AG09309 (cell line): ENCODE results near the gene LPAR2.

Experiments
- DNase-seq: peaks from one replicate; pipeline ENCODE4 v3.0.0-alpha.2; 2010; ENCODE audit warnings: low read depth
- H3K4me3 ChIP-seq: 2 replicates; pipeline ENCODE4 v1.5.1; 2011; ENCODE audit warnings: mild to moderate bottlenecking, low read depth, low read length, moderate library complexity; ENCODE audit not compliant: control insufficient read depth
- TF ChIP-seq, protein P1 (sequence below): IDR thresholded peaks from 2 replicates; pipeline ENCODE4 v1.5.1; 2011; ENCODE audit warnings: mild to moderate bottlenecking, low read depth, low read length, inconsistent platforms; ENCODE audit not compliant: insufficient read depth, control insufficient read depth; ENCODE audit errors: missing control alignments

LPAR2 gene

DNA sequence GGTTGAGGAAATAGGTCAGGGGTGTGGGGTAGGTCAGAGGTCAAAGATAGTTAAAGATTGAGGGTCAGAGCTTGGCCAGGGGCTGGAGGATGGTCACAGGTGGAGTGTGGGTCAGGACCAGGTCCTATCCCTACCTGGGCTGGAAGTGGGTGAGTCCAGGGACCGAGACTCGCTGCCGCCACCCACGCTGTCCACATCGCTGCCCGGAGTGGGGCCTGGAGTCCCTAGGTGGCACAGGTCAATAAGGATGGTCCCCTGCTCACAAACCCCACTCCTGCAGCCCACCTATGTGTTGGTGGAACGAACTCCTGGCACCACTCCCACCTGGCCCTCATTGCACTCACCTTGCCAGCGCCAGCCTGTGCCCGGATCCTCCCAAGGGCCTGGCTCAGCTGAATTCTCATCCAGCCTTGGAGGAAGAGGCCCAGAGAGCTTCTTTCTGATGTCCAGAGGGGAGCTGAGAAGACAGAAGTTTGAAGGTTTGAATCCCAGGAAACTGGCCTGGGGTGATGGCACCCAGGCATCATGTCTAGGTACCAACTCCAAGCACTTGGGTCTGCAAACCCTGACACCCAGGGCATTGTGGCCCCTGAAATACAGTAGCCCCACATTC, 8.7 kb upstream of the LPAR2 start:
- no peak for DNase-seq

DNA sequence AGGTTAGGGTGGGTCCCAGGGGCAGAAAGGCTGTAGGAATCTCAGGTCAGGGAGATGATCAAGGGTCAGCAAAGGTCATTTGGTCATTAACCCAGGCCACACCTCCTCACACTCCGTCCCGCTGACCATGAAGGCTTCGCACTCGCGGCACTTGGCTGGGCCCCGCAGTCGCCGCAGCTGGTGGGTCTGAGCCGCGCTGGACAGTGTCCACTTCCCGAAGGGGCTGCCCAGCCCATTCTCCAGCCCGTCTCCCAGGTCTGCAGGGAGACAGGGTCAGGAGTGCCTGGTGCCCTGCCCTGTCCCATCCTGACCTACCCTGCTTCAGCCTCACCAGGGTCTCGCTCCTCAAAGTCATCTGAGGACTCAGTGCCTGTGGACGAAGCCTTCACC, 7.3 kb upstream of the LPAR2 start:
- H3K4me3 ChIP-seq: no peak overlapping the region
- TF ChIP-seq, protein P1, sequence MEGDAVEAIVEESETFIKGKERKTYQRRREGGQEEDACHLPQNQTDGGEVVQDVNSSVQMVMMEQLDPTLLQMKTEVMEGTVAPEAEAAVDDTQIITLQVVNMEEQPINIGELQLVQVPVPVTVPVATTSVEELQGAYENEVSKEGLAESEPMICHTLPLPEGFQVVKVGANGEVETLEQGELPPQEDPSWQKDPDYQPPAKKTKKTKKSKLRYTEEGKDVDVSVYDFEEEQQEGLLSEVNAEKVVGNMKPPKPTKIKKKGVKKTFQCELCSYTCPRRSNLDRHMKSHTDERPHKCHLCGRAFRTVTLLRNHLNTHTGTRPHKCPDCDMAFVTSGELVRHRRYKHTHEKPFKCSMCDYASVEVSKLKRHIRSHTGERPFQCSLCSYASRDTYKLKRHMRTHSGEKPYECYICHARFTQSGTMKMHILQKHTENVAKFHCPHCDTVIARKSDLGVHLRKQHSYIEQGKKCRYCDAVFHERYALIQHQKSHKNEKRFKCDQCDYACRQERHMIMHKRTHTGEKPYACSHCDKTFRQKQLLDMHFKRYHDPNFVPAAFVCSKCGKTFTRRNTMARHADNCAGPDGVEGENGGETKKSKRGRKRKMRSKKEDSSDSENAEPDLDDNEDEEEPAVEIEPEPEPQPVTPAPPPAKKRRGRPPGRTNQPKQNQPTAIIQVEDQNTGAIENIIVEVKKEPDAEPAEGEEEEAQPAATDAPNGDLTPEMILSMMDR: no peak
- DNase-seq: no peak

More for the DNA sequence above, 8.7 kb upstream of the LPAR2 start:
- TF ChIP-seq, protein P1: no peak
- no peak overlapping the region for H3K4me3 ChIP-seq

DNA sequence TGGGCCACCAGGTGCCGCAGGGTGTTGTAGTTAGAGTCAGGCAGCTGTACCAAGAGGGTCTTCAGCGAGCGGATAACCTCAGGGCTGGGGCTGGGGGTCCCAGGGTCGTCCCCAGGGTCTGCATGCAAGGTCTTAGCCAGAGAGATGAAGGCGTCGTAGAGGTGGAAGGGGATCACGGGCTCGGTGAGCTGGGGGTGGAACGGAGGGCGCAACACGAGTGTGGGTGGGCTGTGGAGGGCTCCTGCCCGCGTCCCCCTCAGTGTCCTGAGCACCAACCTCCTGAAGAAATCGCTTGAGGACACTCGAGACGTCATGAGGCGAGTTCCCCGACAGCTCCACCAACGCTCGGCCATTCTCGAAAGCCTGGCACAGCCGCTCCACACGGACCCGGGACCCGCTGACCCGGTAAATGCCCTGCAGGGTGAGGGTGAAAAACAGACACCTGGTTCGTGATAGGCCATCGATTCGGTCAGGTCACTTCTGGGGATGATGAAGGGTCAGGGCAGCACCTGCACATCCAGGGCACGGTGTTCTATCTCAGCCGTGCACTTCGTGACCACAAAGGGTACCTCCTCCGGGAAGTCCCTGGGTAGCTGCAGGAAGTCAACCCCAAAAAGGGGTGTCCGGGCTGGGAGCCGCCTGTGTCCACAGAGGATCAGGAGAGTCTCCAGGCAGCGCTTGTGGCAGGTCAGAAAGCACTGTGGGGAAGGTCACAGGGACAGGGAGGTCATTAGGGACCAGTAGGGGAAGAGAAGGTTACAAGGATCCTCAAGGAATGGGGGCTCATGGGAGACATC, 6.7 kb upstream of the LPAR2 start:
- TF ChIP-seq, protein P1: no peak
- no peak overlapping the region for H3K4me3 ChIP-seq
- no peak for DNase-seq

DNA sequence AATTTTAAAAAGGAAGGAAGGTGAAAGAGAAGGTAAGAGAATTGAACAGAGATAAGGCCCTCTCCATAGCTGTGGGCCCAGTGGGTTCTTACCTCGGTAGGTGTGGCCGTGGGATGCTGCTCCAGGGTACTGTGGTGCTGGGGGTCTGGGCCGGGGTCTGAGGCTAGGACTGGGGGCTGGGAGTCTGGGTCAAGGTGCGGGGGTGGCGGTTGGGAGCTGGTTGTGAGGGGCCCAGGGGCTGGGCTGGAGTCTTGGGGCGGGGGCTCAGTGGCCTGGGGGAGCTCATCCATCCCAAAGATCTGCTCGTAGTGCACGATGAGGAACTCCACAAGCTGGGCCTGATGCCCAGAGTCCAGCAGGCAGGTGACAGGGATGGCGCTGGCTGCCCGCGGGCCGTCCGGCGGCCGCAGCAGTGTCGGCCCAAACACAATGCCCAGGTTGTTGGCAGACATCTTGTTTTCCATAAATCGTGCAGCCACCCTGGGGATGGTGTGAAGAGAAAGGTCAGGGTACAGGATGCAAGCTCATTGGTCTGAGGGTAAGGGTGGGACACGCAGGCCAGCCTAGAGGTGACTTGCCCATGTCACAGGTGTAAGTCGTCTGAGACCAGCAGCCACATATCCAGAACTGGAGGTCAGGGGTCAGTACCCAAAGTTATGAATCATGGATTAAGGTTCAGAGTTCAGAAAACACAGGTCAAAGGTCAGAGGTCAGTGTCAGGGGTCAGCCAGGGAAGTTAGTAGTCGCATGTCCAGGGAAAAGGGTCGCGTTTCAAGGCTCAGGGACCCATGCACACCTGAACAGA, 5.9 kb upstream of the LPAR2 start:
- H3K4me3 ChIP-seq: no peak overlapping the region
- TF ChIP-seq, protein P1: no peak
- no peak for DNase-seq

DNA sequence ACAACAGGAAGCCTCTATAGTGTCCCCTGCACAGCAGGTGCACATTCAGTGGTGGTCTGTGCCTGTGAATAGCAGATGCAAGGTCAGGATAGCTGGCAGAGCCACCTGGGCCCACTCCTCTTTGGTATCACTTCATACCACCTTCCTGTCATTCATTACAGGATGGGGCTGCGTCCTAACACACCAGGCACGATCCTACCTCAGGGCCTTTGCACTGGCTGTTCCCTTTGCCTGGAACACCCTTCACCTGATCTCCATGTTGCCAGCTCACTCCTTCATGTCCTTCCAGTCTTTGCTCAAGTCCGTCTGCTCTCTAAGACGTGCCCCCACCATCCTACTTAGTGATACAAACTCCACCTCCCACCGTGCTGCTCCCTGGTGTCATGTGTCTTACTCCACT, 4.6 kb upstream of the LPAR2 start:
- DNase-seq: no peak
- H3K4me3 ChIP-seq: no peak overlapping the region
- TF ChIP-seq, protein P1: no peak

DNA sequence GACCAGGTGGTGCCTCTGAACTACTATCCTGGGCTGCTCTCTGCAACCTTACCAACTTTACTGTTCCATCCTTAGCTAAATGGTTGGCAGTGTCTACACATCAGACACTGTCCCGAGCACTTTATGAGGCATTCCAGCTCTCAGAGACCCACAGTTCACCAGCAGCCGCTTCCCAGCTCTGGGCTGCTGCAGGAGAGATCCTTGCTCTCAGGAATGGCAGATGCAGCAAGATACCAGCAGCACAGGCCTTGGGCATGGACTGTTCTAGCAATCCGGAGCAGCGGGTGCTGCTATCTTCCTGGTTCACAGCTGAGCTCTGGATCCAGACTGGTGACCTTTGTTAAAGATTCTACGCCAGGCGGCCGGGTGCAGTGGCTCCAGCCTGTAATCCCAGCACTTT, 3.3 kb upstream of the LPAR2 start:
- DNase-seq: no peak
- no peak overlapping the region for H3K4me3 ChIP-seq
- TF ChIP-seq, protein P1: no peak
